BJ (cell line): ENCODE data around the gene ID3. TPM values are rescaled to one million over a fixed set of nuclear protein-coding genes. Genes with fewer than 3 reads are reported as not detected.

ENCODE experiments used
- CTCF ChIA-PET: fragments of 350-600 bp; formaldehyde crosslinking; extraction: SDS; loops from one replicate; lab custom pipeline; 2021; ENCODE audit warnings: antibody characterized with exemption, inconsistent platforms; lab: Yijun Ruan, JAX
- POLR2A ChIA-PET: fragments of 300-600 bp; sonication (Branson Sonifier 250); formaldehyde crosslinking; extraction: SDS; loops from one replicate; lab custom pipeline; 2021; ENCODE audit warnings: antibody characterized with exemption; lab: Charles Lee
- DNase-seq: peaks from one replicate; pipeline ENCODE4 v3.0.0-alpha.2; 2011; ENCODE audit warnings: low read depth
- H3K27me3 ChIP-seq: 2 replicates; pipeline ENCODE4 v1.6.0; 2011; ENCODE audit warnings: low read length; ENCODE audit not compliant: control insufficient read depth, insufficient read depth
- H3K36me3 ChIP-seq: 2 replicates; pipeline ENCODE4 v1.5.1; 2011; ENCODE audit warnings: low read length; ENCODE audit not compliant: control insufficient read depth, insufficient read depth
- H3K4me3 ChIP-seq: 2 replicates; pipeline ENCODE4 v1.5.1; 2011; ENCODE audit warnings: low read depth, mild to moderate bottlenecking, control low read depth, low read length
- polyA plus RNA-seq: library from polyadenylated mRNA; depleted of rRNA; stranded (reverse); fragments of >200 nt; gene quantifications from 2 replicates; pipeline ENCODE4 v1.2.3, GENCODE V29; 2011
- TF ChIP-seq, protein P1 (sequence below): IDR thresholded peaks from 2 replicates; pipeline ENCODE4 v1.5.1; 2011; ENCODE audit warnings: low read depth, mild to moderate bottlenecking, control low read depth, inconsistent platforms, low read length, moderate library complexity; ENCODE audit not compliant: insufficient read depth

The ID3 gene
- polyA plus RNA-seq, 1 experiment, result 379 TPM

DNA sequence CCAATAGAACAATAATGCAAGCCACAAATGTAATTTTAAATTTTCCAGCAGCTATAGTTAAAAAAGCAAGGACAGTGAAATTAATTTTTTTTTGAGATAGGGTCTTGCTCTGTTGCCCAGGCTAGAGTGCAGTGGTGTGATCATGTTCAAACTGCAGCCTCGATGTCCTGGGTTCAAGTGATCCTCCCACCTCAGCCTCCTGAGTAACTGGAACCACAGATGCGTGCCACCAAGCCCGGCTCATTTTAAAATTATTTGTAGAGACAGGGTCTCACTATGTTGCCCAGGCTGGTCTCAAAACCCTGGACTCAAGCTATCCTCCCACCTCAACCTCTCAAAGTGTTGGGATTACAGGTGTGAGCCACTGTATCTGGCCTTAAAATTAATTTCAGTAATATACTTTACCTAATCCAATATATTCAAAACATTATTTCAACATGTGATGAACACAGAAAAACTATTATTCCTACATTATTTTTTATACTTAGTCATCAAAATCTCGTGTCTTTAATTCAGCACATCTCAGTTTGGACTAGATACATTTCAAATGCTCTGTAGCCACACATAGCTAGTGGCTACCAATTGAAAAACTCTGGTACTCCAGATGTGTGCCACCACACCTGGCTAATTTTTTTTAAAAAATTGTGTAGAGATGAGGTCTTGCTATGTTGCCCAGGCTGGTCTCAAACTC, 10.8 kb upstream of the ID3 start:
- no peaks in the 10 kb centered on the region for H3K36me3 ChIP-seq
- POLR2A ChIA-PET, result no interaction called here

DNA sequence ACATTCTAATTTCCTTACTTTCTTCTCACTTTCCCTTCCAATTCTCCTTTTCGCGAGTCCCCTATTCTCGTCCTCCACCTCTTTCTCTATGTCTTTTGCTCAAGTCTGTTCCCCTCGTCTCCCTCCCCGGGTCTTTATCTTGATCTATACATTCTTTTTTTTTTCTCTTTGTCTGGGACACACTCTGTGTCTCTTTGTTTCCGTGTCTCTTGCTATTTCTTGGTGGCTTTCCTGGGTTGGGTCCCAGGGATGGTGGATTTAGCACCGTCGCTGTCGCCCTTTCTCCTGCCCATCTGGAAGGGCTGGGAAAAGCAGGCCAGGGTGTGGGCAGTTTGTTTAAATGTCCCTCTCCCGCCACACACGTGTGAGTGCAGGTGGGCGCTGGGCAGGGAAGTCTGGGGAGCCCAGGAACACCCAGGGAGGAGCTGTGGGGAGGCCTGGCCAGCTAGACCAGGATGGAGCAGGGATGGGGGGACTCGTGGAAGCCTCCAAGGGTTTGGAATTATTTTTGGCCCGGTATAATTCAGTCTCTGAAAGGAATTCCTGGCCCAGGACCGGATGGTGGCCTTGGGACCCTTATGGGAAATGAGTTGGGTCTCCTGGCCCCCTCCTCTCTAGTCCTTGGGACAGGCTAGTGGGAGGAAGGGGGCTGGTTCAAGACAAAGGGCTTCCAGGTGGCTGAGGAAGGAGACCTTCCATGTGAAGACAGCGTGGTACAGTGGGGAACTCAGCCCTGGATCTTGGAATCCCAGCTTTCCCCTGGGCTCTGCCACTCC, 9.5 kb upstream of the ID3 start:
- POLR2A ChIA-PET, result interaction anchor here (0.7 kb wide), 1 partner anchor 8 kb away, joined by 3 read pairs; no protein-coding TSS in a partner anchor

More for the DNA sequence above, 10.8 kb upstream of the ID3 start:
- no peak for DNase-seq
- TF ChIP-seq, protein P1, sequence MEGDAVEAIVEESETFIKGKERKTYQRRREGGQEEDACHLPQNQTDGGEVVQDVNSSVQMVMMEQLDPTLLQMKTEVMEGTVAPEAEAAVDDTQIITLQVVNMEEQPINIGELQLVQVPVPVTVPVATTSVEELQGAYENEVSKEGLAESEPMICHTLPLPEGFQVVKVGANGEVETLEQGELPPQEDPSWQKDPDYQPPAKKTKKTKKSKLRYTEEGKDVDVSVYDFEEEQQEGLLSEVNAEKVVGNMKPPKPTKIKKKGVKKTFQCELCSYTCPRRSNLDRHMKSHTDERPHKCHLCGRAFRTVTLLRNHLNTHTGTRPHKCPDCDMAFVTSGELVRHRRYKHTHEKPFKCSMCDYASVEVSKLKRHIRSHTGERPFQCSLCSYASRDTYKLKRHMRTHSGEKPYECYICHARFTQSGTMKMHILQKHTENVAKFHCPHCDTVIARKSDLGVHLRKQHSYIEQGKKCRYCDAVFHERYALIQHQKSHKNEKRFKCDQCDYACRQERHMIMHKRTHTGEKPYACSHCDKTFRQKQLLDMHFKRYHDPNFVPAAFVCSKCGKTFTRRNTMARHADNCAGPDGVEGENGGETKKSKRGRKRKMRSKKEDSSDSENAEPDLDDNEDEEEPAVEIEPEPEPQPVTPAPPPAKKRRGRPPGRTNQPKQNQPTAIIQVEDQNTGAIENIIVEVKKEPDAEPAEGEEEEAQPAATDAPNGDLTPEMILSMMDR, result no peak
- CTCF ChIA-PET, result interaction anchor here (1.9 kb wide), 1 partner anchor 65 kb away, joined by 6 read pairs; no protein-coding TSS in a partner anchor
- no peak overlapping the region for H3K4me3 ChIP-seq
- no peaks in the 10 kb centered on the region for H3K27me3 ChIP-seq

DNA sequence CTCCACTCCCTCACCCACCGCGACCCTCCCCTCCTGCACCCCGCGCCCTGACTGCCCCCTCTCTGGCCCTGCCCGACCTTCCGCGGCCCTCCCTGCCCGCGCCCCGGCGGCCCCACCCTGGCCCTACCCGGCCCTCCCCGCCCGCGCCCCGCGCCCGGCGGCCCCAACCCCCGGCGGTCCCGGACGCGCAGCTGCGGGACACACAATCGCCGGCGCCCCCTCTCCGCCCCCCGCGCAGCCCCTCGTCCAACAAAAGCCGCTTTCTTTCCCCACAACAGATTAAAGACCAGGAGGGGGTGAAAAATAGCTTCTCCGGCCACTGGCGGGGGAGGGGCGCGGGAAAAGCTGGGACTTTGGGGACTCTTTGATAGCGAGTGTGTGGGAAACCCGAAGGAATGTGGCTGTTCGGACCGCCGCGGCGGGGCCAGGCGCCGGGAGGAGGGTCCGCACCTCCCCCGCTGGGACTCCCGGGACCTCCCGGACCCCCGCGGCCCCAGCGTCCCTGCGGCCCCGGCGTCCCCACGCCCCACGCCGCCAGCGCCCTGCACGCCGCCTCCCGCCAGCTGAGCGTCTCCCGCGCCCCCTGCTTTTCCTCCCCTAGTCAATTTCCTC, 8.8 kb upstream of the ID3 start:
- TF ChIP-seq, protein P1, result no peak
- Histone ChIP-seq H3K27me3 (no peaks in the 10 kb centered on the region), H3K4me3 (peak overlapping the region; percentile 47), H3K36me3 (no peaks in the 10 kb centered on the region)
- POLR2A ChIA-PET, result interaction anchor here (0.7 kb wide), 1 partner anchor 9 kb away, joined by 3 read pairs; no protein-coding TSS in a partner anchor
- no peak for DNase-seq
- CTCF ChIA-PET, result interaction anchor here (0.9 to 1.9 kb wide), 6 partner anchors 8 to 69 kb away, joined by 3 to 6 read pairs (median 4); partner anchors contain the start of gene ID3

More for the DNA sequence above, 9.5 kb upstream of the ID3 start:
- TF ChIP-seq, protein P1, result no peak
- H3K27me3 ChIP-seq, result no peaks in the 10 kb centered on the region
- CTCF ChIA-PET, result interaction anchor here (0.9 to 1.9 kb wide), 5 partner anchors 9 to 66 kb away, joined by 3 to 6 read pairs (median 3); partner anchors contain the start of gene ID3
- H3K36me3 ChIP-seq, result no peaks in the 10 kb centered on the region
- DNase-seq, result no peak
- H3K4me3 ChIP-seq, result peak overlapping the region; percentile 47

GRCh38 chr1:23567629-23567995, 8.3 kb upstream of the ID3 start:
- POLR2A ChIA-PET, result no interaction called here
- CTCF ChIA-PET, result interaction anchor here (0.9 to 1.7 kb wide), 5 partner anchors 8 to 70 kb away, joined by 3 to 5 read pairs (median 3); partner anchors contain the start of gene ID3
- H3K4me3 ChIP-seq, result peak overlapping the region; percentile 47

More at GRCh38 chr1:23567629-23567995, 8.3 kb upstream of the ID3 start:
- TF ChIP-seq, protein P1, result no peak
- no peak for DNase-seq
- H3K27me3 ChIP-seq, result no peaks in the 10 kb centered on the region
- no peaks in the 10 kb centered on the region for H3K36me3 ChIP-seq
